GM18873 (cell line): ENCODE measurements around the gene RIMS1.

Source experiments
- ATAC-seq: cut with Tn5 transposase; IDR thresholded peaks from one replicate; pipeline ENCODE4 v1.9.1; 2021; ENCODE audit warnings: mild to moderate bottlenecking, moderate library complexity, moderate number of reproducible peaks; ENCODE audit not compliant: unreplicated experiment, low FRiP score

RIMS1 gene

GRCh38 chr6:72216222-72217068, 330.1 kb downstream of the RIMS1 start:
- no peak for ATAC-seq

- ATAC-seq: no peak
Observed at GRCh38 chr6:72217626-72218025, 331.3 kb downstream of the RIMS1 start.

- ATAC-seq: peak; percentile 55
Observed at GRCh38 chr6:72218125-72218524, 331.8 kb downstream of the RIMS1 start.

GRCh38 chr6:72219536-72219935, 333.2 kb downstream of the RIMS1 start:
- no peak for ATAC-seq

- no peak for ATAC-seq
Observed at GRCh38 chr6:72238021-72238420, 351.7 kb downstream of the RIMS1 start.

- no peak for ATAC-seq
Observed at GRCh38 chr6:72238900-72239299, 352.6 kb downstream of the RIMS1 start.

- ATAC-seq: no peak
Observed at GRCh38 chr6:72245565-72245964, 359.2 kb downstream of the RIMS1 start.

- no peak for ATAC-seq
Observed at GRCh38 chr6:72246926-72247325, 360.6 kb downstream of the RIMS1 start.

GRCh38 chr6:72248621-72249020, 362.3 kb downstream of the RIMS1 start:
- no peak for ATAC-seq

- no peak for ATAC-seq
Observed at GRCh38 chr6:72250664-72251063, 364.3 kb downstream of the RIMS1 start.

GRCh38 chr6:72260489-72260888, 374.1 kb downstream of the RIMS1 start:
- ATAC-seq: no peak

GRCh38 chr6:72261554-72261953, 375.2 kb downstream of the RIMS1 start:
- ATAC-seq: no peak

GRCh38 chr6:72262254-72262653, 375.9 kb downstream of the RIMS1 start:
- ATAC-seq: no peak

- ATAC-seq: no peak
Observed at GRCh38 chr6:72267470-72267869, 381.1 kb downstream of the RIMS1 start.

GRCh38 chr6:72271531-72271930, 385.2 kb downstream of the RIMS1 start:
- no peak for ATAC-seq

GRCh38 chr6:72272958-72273357, 386.6 kb downstream of the RIMS1 start:
- no peak for ATAC-seq

GRCh38 chr6:72275888-72276287, 389.5 kb downstream of the RIMS1 start:
- no peak for ATAC-seq

- ATAC-seq: no peak
Observed at GRCh38 chr6:72282201-72282600, 395.9 kb downstream of the RIMS1 start.

GRCh38 chr6:72283571-72283970, 397.2 kb downstream of the RIMS1 start:
- no peak for ATAC-seq

- ATAC-seq: no peak
Observed at GRCh38 chr6:72286911-72287311, 400.6 kb downstream of the RIMS1 start.

GRCh38 chr6:72287801-72288200, 401.5 kb downstream of the RIMS1 start:
- ATAC-seq: no peak

GRCh38 chr6:72288592-72288991, 402.2 kb downstream of the RIMS1 start:
- ATAC-seq: no peak
